GM18502 (cell line): ENCODE results near the gene FBF1.
A peak's percentile ranks its signal among the peaks of the same experiment; 100 is the strongest.
"Not testable (repeated sequence)": the region's sequence is repeated elsewhere in the genome, so short reads cannot be mapped to it uniquely, and the experiment has no call there.

ENCODE experiments used
- ATAC-seq: cut with Tn5 transposase; IDR thresholded peaks from one replicate; pipeline ENCODE4 v1.9.1; 2021; ENCODE audit warnings: mild to moderate bottlenecking; ENCODE audit not compliant: unreplicated experiment, poor library complexity

FBF1 gene

GRCh38 chr17:75940727-75941441 is at the start of gene FBF1:
FBF1 (minus strand) TSS chr17:75941042; CDS start chr17:75938149, 2,893 bp downstream.
- ATAC-seq = peak; percentile 96

GRCh38 chr17:75987041-75987440 is 46.2 kb upstream of the FBF1 start:
- no peak for ATAC-seq

- no peak for ATAC-seq
Observed at GRCh38 chr17:75985986-75986385, 45.1 kb upstream of the FBF1 start.

- no peak for ATAC-seq
Observed at GRCh38 chr17:75983501-75984181, 42.8 kb upstream of the FBF1 start.

- ATAC-seq = no peak
Observed at GRCh38 chr17:75981019-75981615, 40.3 kb upstream of the FBF1 start.

- no peak for ATAC-seq
Observed at GRCh38 chr17:75980188-75981018, 39.6 kb upstream of the FBF1 start.

- ATAC-seq = peak; percentile 19
Observed at GRCh38 chr17:75979705-75980187, 38.9 kb upstream of the FBF1 start.

- ATAC-seq = peak; percentile 85
Observed at GRCh38 chr17:75978938-75979704, 38.3 kb upstream of the FBF1 start, which contains the start of the genes ACOX1 and TEN1. ACOX1 (minus strand) TSS chr17:75979166; CDS start chr17:75979073, 93 bp downstream. TEN1 (plus strand) TSS chr17:75979240; CDS start chr17:75986193, 6,953 bp downstream.

- ATAC-seq = no peak
Observed at GRCh38 chr17:75976175-75976848, 35.5 kb upstream of the FBF1 start.

GRCh38 chr17:75975757-75976174 is 34.9 kb upstream of the FBF1 start:
- no peak for ATAC-seq

- ATAC-seq = not testable (repeated sequence)
Observed at GRCh38 chr17:75975187-75975586, 34.3 kb upstream of the FBF1 start.

- no peak for ATAC-seq
Observed at GRCh38 chr17:75970626-75971025, 29.8 kb upstream of the FBF1 start.

GRCh38 chr17:75970011-75970523 is 29.2 kb upstream of the FBF1 start:
- ATAC-seq = no peak

GRCh38 chr17:75969044-75969443 is 28.2 kb upstream of the FBF1 start:
- ATAC-seq = not testable (repeated sequence)

GRCh38 chr17:75965468-75965867 is 24.6 kb upstream of the FBF1 start:
- no peak for ATAC-seq

- ATAC-seq = no peak
Observed at GRCh38 chr17:75959839-75960511, 19.1 kb upstream of the FBF1 start.

GRCh38 chr17:75959051-75959838 is 18.4 kb upstream of the FBF1 start:
- no peak for ATAC-seq
